Left ventricle myocardium inferior (tissue), 1 donor: ENCODE data around the gene PHLPP1. TPM values are rescaled to one million over a fixed set of nuclear protein-coding genes. Genes with fewer than 3 reads are reported as not detected.

ENCODE experiments used
- DNase-seq: peaks from one replicate; pipeline ENCODE4 v3.0.0-alpha.2; 2020
- H3K27ac ChIP-seq: fragments of 200-600 bp; replicated peaks from 2 replicates; pipeline ENCODE4 v1.8.0; 2021
- H3K27me3 ChIP-seq: fragments of 200-600 bp; 2 replicates; pipeline ENCODE4 v1.8.0; 2021; ENCODE audit warnings: low read depth
- H3K36me3 ChIP-seq: fragments of 200-600 bp; 2 replicates; pipeline ENCODE4 v1.8.0; 2021
- H3K4me1 ChIP-seq: fragments of 200-600 bp; 2 replicates; pipeline ENCODE4 v1.8.0; 2021
- H3K4me3 ChIP-seq: fragments of 200-600 bp; 2 replicates; pipeline ENCODE4 v1.8.0; 2021; ENCODE audit warnings: mild to moderate bottlenecking, moderate library complexity
- H3K9me3 ChIP-seq: fragments of 200-600 bp; replicated peaks from 2 replicates; pipeline ENCODE4 v1.8.0; 2021
- intact Hi-C: fragments of 100-400 bp; cut with micrococcal nuclease; formaldehyde crosslinking; loops from one replicate; pipeline ENCODE4 v1.11.0; 2022
- total RNA-seq: library from RNA; stranded (reverse); fragmentation: NEBNext Ultra II Directional; extraction: Animal tissue kit (Norgen Biotek cat#: 25700); gene quantifications from one replicate; pipeline ENCODE4 v1.2.1, GENCODE V29; 2021
- TF ChIP-seq, protein P1 (sequence below): fragments of 200-600 bp; IDR thresholded peaks from 2 replicates; pipeline ENCODE4 v1.8.0; 2021; ENCODE audit warnings: antibody characterized with exemption, mild to moderate bottlenecking, borderline replicate concordance
- donor health status: DM: no; HTN: yes; CAD: no; lungs with severe emphysema.

Gene PHLPP1
- total RNA-seq, 1 donor from 2014 or later: 5.9 TPM

DNA sequence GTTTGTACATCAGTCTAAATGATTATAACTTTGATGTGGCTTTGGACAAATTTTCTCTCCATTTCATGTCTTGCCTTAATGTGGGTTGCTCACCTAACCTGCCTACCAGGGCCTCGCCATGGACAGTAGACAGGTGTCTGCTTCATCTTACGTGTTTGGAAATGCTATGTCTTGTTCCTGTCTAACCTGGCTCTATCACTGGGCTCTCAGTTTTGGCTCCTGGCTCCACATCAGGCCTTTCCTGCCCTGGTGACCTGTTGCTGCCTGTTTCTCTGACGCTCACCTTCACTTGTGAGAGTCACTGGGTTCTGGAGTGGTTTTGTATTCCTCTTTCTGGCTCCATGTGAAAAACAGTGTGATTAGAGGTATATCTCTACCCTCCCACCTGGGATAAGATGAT, 65.9 kb downstream of the PHLPP1 start:
- intact Hi-C loops: no loop called here
- H3K27ac ChIP-seq: no peak overlapping the region

DNA sequence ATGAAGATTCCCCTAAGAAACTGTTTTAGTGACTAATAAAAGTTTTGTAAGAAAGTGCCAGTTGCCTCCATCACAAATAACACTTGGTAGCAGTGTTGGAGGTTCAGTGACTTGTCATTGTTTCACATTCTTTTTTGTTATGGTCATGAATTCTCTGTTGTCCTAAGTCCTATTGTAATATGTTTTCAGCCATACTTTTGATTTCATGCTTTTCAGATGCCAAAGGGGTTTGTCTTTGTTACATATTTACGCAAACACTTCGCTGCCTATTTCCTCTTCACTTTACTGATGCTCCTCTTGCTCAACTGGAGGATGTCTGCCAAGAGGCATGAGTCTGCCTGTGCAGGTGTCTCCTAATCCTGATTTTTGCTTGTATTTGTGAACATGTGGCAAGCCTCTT, 66.6 kb downstream of the PHLPP1 start:
- Histone ChIP-seq H3K4me3 (no peak overlapping the region), H3K4me1 (peaks cover 32% of the 10 kb centered on the region), H3K36me3 (no peaks in the 10 kb centered on the region), H3K27me3 (no peaks in the 10 kb centered on the region), H3K9me3 (no peaks in the 10 kb centered on the region), H3K27ac (no peak overlapping the region)
- TF ChIP-seq, protein P1, sequence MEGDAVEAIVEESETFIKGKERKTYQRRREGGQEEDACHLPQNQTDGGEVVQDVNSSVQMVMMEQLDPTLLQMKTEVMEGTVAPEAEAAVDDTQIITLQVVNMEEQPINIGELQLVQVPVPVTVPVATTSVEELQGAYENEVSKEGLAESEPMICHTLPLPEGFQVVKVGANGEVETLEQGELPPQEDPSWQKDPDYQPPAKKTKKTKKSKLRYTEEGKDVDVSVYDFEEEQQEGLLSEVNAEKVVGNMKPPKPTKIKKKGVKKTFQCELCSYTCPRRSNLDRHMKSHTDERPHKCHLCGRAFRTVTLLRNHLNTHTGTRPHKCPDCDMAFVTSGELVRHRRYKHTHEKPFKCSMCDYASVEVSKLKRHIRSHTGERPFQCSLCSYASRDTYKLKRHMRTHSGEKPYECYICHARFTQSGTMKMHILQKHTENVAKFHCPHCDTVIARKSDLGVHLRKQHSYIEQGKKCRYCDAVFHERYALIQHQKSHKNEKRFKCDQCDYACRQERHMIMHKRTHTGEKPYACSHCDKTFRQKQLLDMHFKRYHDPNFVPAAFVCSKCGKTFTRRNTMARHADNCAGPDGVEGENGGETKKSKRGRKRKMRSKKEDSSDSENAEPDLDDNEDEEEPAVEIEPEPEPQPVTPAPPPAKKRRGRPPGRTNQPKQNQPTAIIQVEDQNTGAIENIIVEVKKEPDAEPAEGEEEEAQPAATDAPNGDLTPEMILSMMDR: no peak
- no peak for DNase-seq
- intact Hi-C loops: no loop called here

More for the DNA sequence above, 65.9 kb downstream of the PHLPP1 start:
- Histone ChIP-seq H3K4me1 (peaks cover 32% of the 10 kb centered on the region), H3K4me3 (no peak overlapping the region), H3K27me3 (no peaks in the 10 kb centered on the region), H3K9me3 (no peaks in the 10 kb centered on the region), H3K36me3 (no peaks in the 10 kb centered on the region)
- no peak for DNase-seq
- TF ChIP-seq, protein P1: no peak

DNA sequence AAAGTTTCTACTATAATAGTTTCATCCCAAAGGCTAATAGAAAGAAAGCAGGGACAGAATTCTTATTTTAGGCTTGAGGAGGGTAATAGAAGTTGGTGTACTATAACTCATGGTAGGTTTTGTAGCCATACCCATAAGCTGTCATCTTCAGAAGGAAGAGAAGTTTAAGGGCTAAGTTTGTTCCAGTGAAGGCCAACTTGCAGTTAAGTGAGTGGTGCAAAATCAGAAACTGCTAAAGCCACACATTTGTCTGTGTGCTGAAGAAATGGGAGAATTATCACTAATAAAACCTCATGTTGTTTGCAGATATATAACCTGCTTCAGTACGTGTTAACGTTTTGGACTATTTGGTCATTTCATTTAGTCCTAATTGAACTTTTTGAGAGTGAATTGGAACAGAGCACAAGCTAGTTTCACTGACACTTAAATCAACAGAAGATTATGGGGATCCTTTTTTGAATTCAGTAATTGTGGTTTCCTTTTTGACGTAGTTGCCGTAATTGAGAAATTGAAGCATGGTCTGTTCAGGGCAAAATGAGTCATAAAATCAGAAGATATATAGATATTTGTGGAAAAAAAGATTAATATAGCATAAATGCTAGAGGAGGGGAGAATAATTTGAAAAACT, 69.1 kb downstream of the PHLPP1 start:
- H3K4me3 ChIP-seq: no peak overlapping the region
- H3K4me1 ChIP-seq: peaks cover 36% of the 10 kb centered on the region
- peak overlapping the region; percentile 28 for H3K27ac ChIP-seq
- no peaks in the 10 kb centered on the region for H3K9me3 ChIP-seq
- DNase-seq: no peak
- H3K27me3 ChIP-seq: no peaks in the 10 kb centered on the region
- no peaks in the 10 kb centered on the region for H3K36me3 ChIP-seq
- TF ChIP-seq, protein P1: no peak
- intact Hi-C loops: no loop called here

DNA sequence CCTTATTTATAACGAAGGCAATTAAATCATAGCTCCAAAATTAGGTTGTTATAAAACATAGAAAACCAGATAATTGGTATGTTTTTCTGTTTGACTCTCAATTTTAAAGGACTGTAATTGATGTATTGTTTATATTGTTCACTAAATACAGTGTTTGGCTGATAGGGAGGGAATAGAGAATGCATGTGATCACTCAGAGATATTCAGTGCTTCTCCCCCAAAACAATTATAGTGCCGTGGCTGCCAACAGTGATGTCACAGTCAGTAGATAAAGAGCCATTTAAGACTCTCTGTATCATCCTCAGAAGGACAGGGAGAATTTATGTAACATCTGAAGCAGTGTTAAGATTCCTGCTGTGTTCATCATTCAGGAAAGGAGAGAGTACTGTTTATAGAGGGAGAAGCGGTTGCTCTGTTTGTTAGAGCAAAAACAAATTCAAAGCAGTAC, 69.6 kb downstream of the PHLPP1 start:
- Histone ChIP-seq H3K4me1 (peaks cover 33% of the 10 kb centered on the region), H3K9me3 (no peaks in the 10 kb centered on the region), H3K4me3 (no peak overlapping the region), H3K27me3 (no peaks in the 10 kb centered on the region), H3K36me3 (no peaks in the 10 kb centered on the region), H3K27ac (peak overlapping the region; percentile 28)
- TF ChIP-seq, protein P1: no peak
- intact Hi-C loops: no loop called here
- DNase-seq: no peak

DNA sequence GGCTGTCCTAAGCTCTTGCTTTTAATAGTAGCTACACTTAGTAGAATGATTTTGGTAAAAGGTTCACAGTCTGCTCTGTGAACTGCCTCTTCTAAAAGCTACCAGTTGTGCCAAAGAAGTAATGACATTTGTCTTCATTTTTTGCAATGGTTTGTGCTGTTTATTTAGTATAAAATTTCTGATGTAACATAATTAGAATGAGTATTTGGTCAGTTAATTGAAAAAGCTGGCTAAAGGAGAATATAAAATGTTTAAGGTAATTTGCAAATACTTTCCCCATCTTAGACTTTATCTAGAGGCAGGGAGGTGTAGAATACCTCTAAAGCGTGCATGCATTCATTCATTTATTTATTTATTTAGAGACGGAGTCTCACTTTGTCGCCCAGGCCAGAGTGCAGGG, 71.3 kb downstream of the PHLPP1 start:
- Histone ChIP-seq H3K9me3 (no peaks in the 10 kb centered on the region), H3K4me1 (peaks cover 50% of the 10 kb centered on the region), H3K36me3 (no peaks in the 10 kb centered on the region), H3K4me3 (no peak overlapping the region), H3K27me3 (no peaks in the 10 kb centered on the region), H3K27ac (no peak overlapping the region)
- intact Hi-C loops: no loop called here
- TF ChIP-seq, protein P1: no peak
- DNase-seq: no peak
